Cardiac muscle cell (in vitro differentiated cells and primary cell): Measurements from ENCODE around the gene LMO1. TPM values are rescaled to one million over a fixed set of nuclear protein-coding genes. Genes with fewer than 3 reads are reported as not detected.

Source experiments
- DNase-seq, 2 donors: peaks; one replicate each; pipeline versions ENCODE4 v3.0.0 to v3.0.0-alpha.2; 2010 to 2017; ENCODE audit warnings: low read depth in 1 of 2, low spot score in 1 of 2
- H3K27ac ChIP-seq: fragments of 200-600 bp; sonication (generic); 2 replicates; pipeline ENCODE4 v1.5.1; 2016
- H3K27me3 ChIP-seq: fragments of 200-600 bp; sonication (generic); 2 replicates; pipeline ENCODE4 v1.6.0; 2016; ENCODE audit warnings: control low read depth
- H3K36me3 ChIP-seq: fragments of 200-600 bp; sonication (generic); 2 replicates; pipeline ENCODE4 v1.5.1; 2016; ENCODE audit warnings: control low read depth
- H3K4me1 ChIP-seq: fragments of 200-600 bp; sonication (generic); 2 replicates; pipeline ENCODE4 v1.8.1; 2017; ENCODE audit warnings: low read depth, mild to moderate bottlenecking, mixed run types
- H3K4me3 ChIP-seq: fragments of 200-600 bp; sonication (generic); 2 replicates; pipeline ENCODE4 v1.5.1; 2016; ENCODE audit warnings: mild to moderate bottlenecking
- H3K9me3 ChIP-seq: fragments of 200-600 bp; sonication (generic); 2 replicates; pipeline ENCODE4 v1.5.1; 2017; ENCODE audit warnings: low read depth, mild to moderate bottlenecking, control low read depth
- CTCF ChIP-seq: IDR thresholded peaks from 2 replicates; pipeline ENCODE4 v1.5.1; 2012; ENCODE audit warnings: low read depth, mild to moderate bottlenecking, low read length
- polyA plus RNA-seq: library from polyadenylated mRNA; unstranded; fragments of >200 nt; fragmentation: Nextera tagmentation; extraction: Ambion mirVana; gene quantifications from 2 replicates; pipeline ENCODE4 v1.2.1, GENCODE V29; 2016
- total RNA-seq: library from RNA; depleted of rRNA; stranded (reverse); fragments of >200 nt; gene quantifications from 2 replicates; pipeline ENCODE4 v1.2.3, GENCODE V29; 2016

The LMO1 gene
- total and polyA plus RNA-seq, 2 experiments from 2014 or later, result 0.45 to 3.6 TPM

- no peaks in the 10 kb centered on the region for H3K27me3 ChIP-seq
- DNase-seq, result no peak
- H3K4me1 ChIP-seq, result no peaks in the 10 kb centered on the region
- TF ChIP-seq CTCF, result no peak
- H3K27ac ChIP-seq, result no peak overlapping the region
- H3K9me3 ChIP-seq, result no peaks in the 10 kb centered on the region
- H3K36me3 ChIP-seq, result no peaks in the 10 kb centered on the region
- H3K4me3 ChIP-seq, result no peak overlapping the region
Measured at GRCh38 chr11:8309311-8309710, 45.6 kb upstream of the LMO1 start.

DNA sequence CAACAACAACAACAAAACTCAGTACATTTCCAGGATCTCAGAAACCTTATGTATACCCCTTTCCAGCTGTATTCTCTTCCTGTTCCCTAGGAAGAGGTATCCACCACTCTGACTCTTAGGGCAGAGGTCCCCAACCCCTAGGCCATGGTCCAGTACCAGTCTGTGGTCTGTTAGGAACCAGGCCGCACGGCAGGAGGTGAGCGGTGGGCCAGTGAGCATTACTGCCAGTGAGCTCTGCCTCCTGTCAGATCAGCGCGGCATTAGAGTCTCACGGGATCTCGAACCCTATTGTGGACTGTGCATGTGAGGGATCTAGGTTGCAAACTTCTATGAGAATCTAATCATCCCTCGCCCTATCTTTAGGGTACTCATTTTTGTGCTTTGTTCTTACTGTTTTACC, 43.9 kb upstream of the LMO1 start:
- DNase-seq, result no peak

GRCh38 chr11:8301622-8302021, 37.9 kb upstream of the LMO1 start:
- DNase-seq, result no peak
- no peak for TF ChIP-seq CTCF
- no peaks in the 10 kb centered on the region for H3K36me3 ChIP-seq
- no peak overlapping the region for H3K4me3 ChIP-seq
- H3K27ac ChIP-seq, result no peak overlapping the region
- no peaks in the 10 kb centered on the region for H3K4me1 ChIP-seq
- H3K27me3 ChIP-seq, result no peaks in the 10 kb centered on the region
- no peaks in the 10 kb centered on the region for H3K9me3 ChIP-seq

More for the DNA sequence above, 43.9 kb upstream of the LMO1 start:
- Histone ChIP-seq H3K4me1 (no peaks in the 10 kb centered on the region), H3K9me3 (no peaks in the 10 kb centered on the region), H3K4me3 (no peak overlapping the region), H3K27me3 (no peaks in the 10 kb centered on the region), H3K27ac (no peak overlapping the region), H3K36me3 (no peaks in the 10 kb centered on the region)
- TF ChIP-seq CTCF, result no peak

- no peak for TF ChIP-seq CTCF
- Histone ChIP-seq H3K4me3 (no peak overlapping the region), H3K4me1 (no peaks in the 10 kb centered on the region), H3K27me3 (no peaks in the 10 kb centered on the region), H3K36me3 (no peaks in the 10 kb centered on the region), H3K9me3 (no peaks in the 10 kb centered on the region), H3K27ac (no peak overlapping the region)
- no peak for DNase-seq
Measured at GRCh38 chr11:8298801-8299786, 35.4 kb upstream of the LMO1 start.

GRCh38 chr11:8297781-8298440, 34.2 kb upstream of the LMO1 start:
- Histone ChIP-seq H3K27me3 (no peaks in the 10 kb centered on the region), H3K36me3 (no peaks in the 10 kb centered on the region), H3K9me3 (no peaks in the 10 kb centered on the region), H3K27ac (no peak overlapping the region), H3K4me1 (no peaks in the 10 kb centered on the region), H3K4me3 (no peak overlapping the region)
- DNase-seq, result no peak
- no peak for TF ChIP-seq CTCF
